Neural progenitor cell (in vitro differentiated cells): ENCODE measurements around the gene MNT. TPM values are rescaled to one million over a fixed set of nuclear protein-coding genes. Genes with fewer than 3 reads are reported as not detected.

Source experiments
- DNase-seq: peaks from one replicate; pipeline ENCODE4 v3.0.0-alpha.2; 2016; ENCODE audit warnings: low spot score
- H2AFZ ChIP-seq: fragments of 200-600 bp; sonication (generic); replicated peaks from 2 replicates; pipeline ENCODE4 v1.6.1; 2016; ENCODE audit warnings: antibody characterized with exemption
- H3F3A ChIP-seq: fragments of 200-600 bp; sonication (generic); 2 replicates; pipeline ENCODE4 v1.6.1; 2016; ENCODE audit warnings: antibody characterized with exemption, low read depth
- H3K27ac ChIP-seq: fragments of 200-600 bp; sonication (generic); 2 replicates; pipeline ENCODE4 v1.5.1; 2016; ENCODE audit warnings: mild to moderate bottlenecking
- H3K27me3 ChIP-seq: fragments of 200-600 bp; sonication (generic); 2 replicates; pipeline ENCODE4 v1.6.1; 2016; ENCODE audit warnings: mild to moderate bottlenecking, moderate library complexity
- H3K36me3 ChIP-seq: fragments of 200-600 bp; sonication (generic); 2 replicates; pipeline ENCODE4 v1.5.1; 2016
- H3K4me1 ChIP-seq: fragments of 200-600 bp; sonication (generic); 2 replicates; pipeline ENCODE4 v1.6.1; 2016; ENCODE audit warnings: mixed run types
- H3K4me2 ChIP-seq: fragments of 200-600 bp; sonication (generic); 2 replicates; pipeline ENCODE4 v1.6.1; 2016
- H3K4me3 ChIP-seq: fragments of 200-600 bp; sonication (generic); 2 replicates; pipeline ENCODE4 v1.5.1; 2016
- H3K79me2 ChIP-seq: fragments of 200-600 bp; sonication (generic); 2 replicates; pipeline ENCODE4 v1.6.1; 2016; ENCODE audit warnings: low read depth
- H3K9ac ChIP-seq: fragments of 200-600 bp; sonication (generic); 2 replicates; pipeline ENCODE4 v1.6.1; 2016
- H3K9me3 ChIP-seq: fragments of 200-600 bp; sonication (generic); 2 replicates; pipeline ENCODE4 v1.5.1; 2016; ENCODE audit warnings: low read depth
- H4K20me1 ChIP-seq: fragments of 200-600 bp; sonication (generic); 2 replicates; pipeline ENCODE4 v1.6.1; 2016; ENCODE audit warnings: low read depth
- H3K27ac Mint-ChIP-seq: 3 replicates; pipeline ENCODE4 v1.8.0; 2021; ENCODE audit warnings: mixed read lengths
- H3K27me3 Mint-ChIP-seq: 2 replicates; pipeline ENCODE4 v1.8.0; 2022; ENCODE audit warnings: low read depth, mild to moderate bottlenecking, inconsistent platforms, moderate library complexity, mixed read lengths; ENCODE audit not compliant: insufficient read depth
- H3K36me3 Mint-ChIP-seq: 3 replicates; pipeline ENCODE4 v1.8.0; 2021; ENCODE audit warnings: mixed read lengths
- H3K4me1 Mint-ChIP-seq: 3 replicates; pipeline ENCODE4 v1.8.0; 2021; ENCODE audit warnings: mixed read lengths
- H3K4me3 Mint-ChIP-seq: 3 replicates; pipeline ENCODE4 v1.8.0; 2021; ENCODE audit warnings: mild to moderate bottlenecking, moderate library complexity, mixed read lengths
- H3K9me3 Mint-ChIP-seq: 3 replicates; pipeline ENCODE4 v1.8.0; 2020; ENCODE audit warnings: mixed read lengths
- CTCF ChIP-seq: fragments of 200-600 bp; sonication (generic); IDR thresholded peaks from 2 replicates; pipeline ENCODE4 v1.5.1; 2017; ENCODE audit warnings: antibody characterized with exemption, mild to moderate bottlenecking
- EZH2 ChIP-seq: fragments of 200-600 bp; sonication (generic); IDR thresholded peaks from 2 replicates; pipeline ENCODE4 v1.6.1; 2017; ENCODE audit warnings: antibody characterized with exemption, mild to moderate bottlenecking, moderate library complexity
- EZH2phosphoT487 ChIP-seq: fragments of 200-600 bp; sonication (generic); IDR thresholded peaks from 2 replicates; pipeline ENCODE4 v1.6.1; 2017; ENCODE audit warnings: antibody characterized with exemption
- total RNA-seq: library from RNA; depleted of rRNA; stranded (reverse); fragments of >200 nt; gene quantifications from 2 replicates; pipeline ENCODE4 v1.2.3, GENCODE V29; 2015; ENCODE audit warnings: low replicate concordance

MNT gene
- total RNA-seq, 1 donor from 2014 or later = 2.2 TPM

GRCh38 chr17:2378905-2379304 is 22.0 kb downstream of the MNT start:
- Histone ChIP-seq H3K27me3 (no peaks in the 10 kb centered on the region), H3K79me2 (no peaks in the 10 kb centered on the region), H3K9me3 (no peaks in the 10 kb centered on the region), H3K27ac (no peak overlapping the region), H3K9ac (no peak overlapping the region), H3F3A (peaks cover 4% of the 10 kb centered on the region), H3K4me2 (no peak overlapping the region), H3K4me1 (no peaks in the 10 kb centered on the region), H3K4me3 (no peak overlapping the region), H2AFZ (no peak overlapping the region), H4K20me1 (no peaks in the 10 kb centered on the region), H3K36me3 (no peaks in the 10 kb centered on the region)
- TF ChIP-seq EZH2 (no peak), EZH2phosphoT487 (no peak), CTCF (no peak)
- Mint-ChIP-seq H3K4me3 (no peak overlapping the region), H3K4me1 (peaks cover 15% of the 10 kb centered on the region), H3K27me3 (peaks cover 2% of the 10 kb centered on the region), H3K36me3 (peaks cover 6% of the 10 kb centered on the region), H3K9me3 (no peaks in the 10 kb centered on the region), H3K27ac (peak overlapping the region; percentile 82)
- DNase-seq = no peak

GRCh38 chr17:2377659-2378058 is 23.2 kb downstream of the MNT start:
- Histone ChIP-seq H3K4me1 (no peaks in the 10 kb centered on the region), H3F3A (no peaks in the 10 kb centered on the region), H3K79me2 (no peaks in the 10 kb centered on the region), H3K4me3 (no peak overlapping the region), H2AFZ (no peak overlapping the region), H3K27ac (no peak overlapping the region), H3K9me3 (no peaks in the 10 kb centered on the region), H3K36me3 (no peaks in the 10 kb centered on the region), H3K27me3 (no peaks in the 10 kb centered on the region), H4K20me1 (no peaks in the 10 kb centered on the region), H3K4me2 (no peak overlapping the region), H3K9ac (no peak overlapping the region)
- DNase-seq = no peak
- TF ChIP-seq EZH2 = no peak
- no peak for TF ChIP-seq CTCF
- H3K9me3 Mint-ChIP-seq = no peaks in the 10 kb centered on the region
- H3K27ac Mint-ChIP-seq = no peak overlapping the region
- H3K27me3 Mint-ChIP-seq = peaks cover 2% of the 10 kb centered on the region
- no peak overlapping the region for H3K4me3 Mint-ChIP-seq
- peaks cover 4% of the 10 kb centered on the region for H3K4me1 Mint-ChIP-seq
- peaks cover 6% of the 10 kb centered on the region for H3K36me3 Mint-ChIP-seq

GRCh38 chr17:2376107-2376506 is 24.8 kb downstream of the MNT start:
- no peaks in the 10 kb centered on the region for H3K9me3 ChIP-seq
- Mint-ChIP-seq H3K9me3 (no peaks in the 10 kb centered on the region), H3K36me3 (peaks cover 7% of the 10 kb centered on the region), H3K4me1 (peaks cover 2% of the 10 kb centered on the region), H3K4me3 (no peak overlapping the region), H3K27ac (no peak overlapping the region), H3K27me3 (peaks cover 2% of the 10 kb centered on the region)
- no peaks in the 10 kb centered on the region for H3K27me3 ChIP-seq
- H2AFZ ChIP-seq = no peak overlapping the region
- no peaks in the 10 kb centered on the region for H3K79me2 ChIP-seq
- DNase-seq = no peak
- TF ChIP-seq CTCF (no peak), EZH2 (no peak)
- H3F3A ChIP-seq = no peaks in the 10 kb centered on the region
- no peaks in the 10 kb centered on the region for H4K20me1 ChIP-seq
- H3K9ac ChIP-seq = no peak overlapping the region
- no peaks in the 10 kb centered on the region for H3K36me3 ChIP-seq
- H3K4me1 ChIP-seq = no peaks in the 10 kb centered on the region
- no peak overlapping the region for H3K4me2 ChIP-seq
- no peak overlapping the region for H3K27ac ChIP-seq
- H3K4me3 ChIP-seq = no peak overlapping the region

- no peak overlapping the region for H3K27ac ChIP-seq
- no peaks in the 10 kb centered on the region for H3K9me3 Mint-ChIP-seq
Measured at GRCh38 chr17:2375406-2375805, 25.5 kb downstream of the MNT start.

More at GRCh38 chr17:2375406-2375805, 25.5 kb downstream of the MNT start:
- Histone ChIP-seq H3K4me2 (no peak overlapping the region), H3K4me3 (no peak overlapping the region), H3K79me2 (no peaks in the 10 kb centered on the region), H3K27me3 (no peaks in the 10 kb centered on the region), H3K36me3 (no peaks in the 10 kb centered on the region), H2AFZ (no peak overlapping the region), H3K4me1 (no peaks in the 10 kb centered on the region), H3F3A (no peaks in the 10 kb centered on the region), H3K9ac (no peak overlapping the region), H4K20me1 (no peaks in the 10 kb centered on the region), H3K9me3 (no peaks in the 10 kb centered on the region)
- no peak overlapping the region for H3K4me3 Mint-ChIP-seq
- H3K27ac Mint-ChIP-seq = no peak overlapping the region
- TF ChIP-seq EZH2phosphoT487 = no peak
- TF ChIP-seq CTCF = no peak
- no peak for TF ChIP-seq EZH2
- no peaks in the 10 kb centered on the region for H3K27me3 Mint-ChIP-seq
- peaks cover 3% of the 10 kb centered on the region for H3K4me1 Mint-ChIP-seq
- H3K36me3 Mint-ChIP-seq = peaks cover 5% of the 10 kb centered on the region
- no peak for DNase-seq
